ENCODE measurements around the gene MRGPRX4.

MRGPRX4 gene

GRCh38 chr11:18209058-18209457, 36.4 kb downstream of the MRGPRX4 start:
- DNase-seq (ENCODE audit: low read depth in 2 of 2, low spot score in 1 of 2): no peak

- no peak for DNase-seq (ENCODE audit: low read depth in 2 of 2, low spot score in 1 of 2)
Observed at GRCh38 chr11:18221274-18221876, 48.7 kb downstream of the MRGPRX4 start.

GRCh38 chr11:18222814-18223421, 50.3 kb downstream of the MRGPRX4 start:
- DNase-seq (ENCODE audit: low read depth in 2 of 2, low spot score in 1 of 2): no peak

Data from stimulated activated CD8-positive, alpha-beta memory T cell treated with anti-CD3 and anti-CD28 coated beads, Interleukin-4, amount 100 ng/mL, for 1 hour (primary cell).